B cell (primary cell): Measurements from ENCODE around the gene ITGB1. TPM values are rescaled to one million over a fixed set of nuclear protein-coding genes. Genes with fewer than 3 reads are reported as not detected.

ENCODE experiments used
- ATAC-seq: fragments of 200-7000 bp; cut with Tn5 transposase; one replicate; pipeline ENCODE4 v1.10.0; 2021; ENCODE audit warnings: low read depth, mild to moderate bottlenecking, moderate number of reproducible peaks, moderate library complexity
- CTCF ChIA-PET: fragments of 350-600 bp; sonication (Branson Sonifier 250); formaldehyde crosslinking; loops from one replicate; lab custom pipeline; 2021; ENCODE audit warnings: antibody characterized with exemption, inconsistent platforms; lab: Charles Lee
- POLR2A ChIA-PET: fragments of 350-600 bp; sonication (Branson Sonifier 250); formaldehyde crosslinking; loops from one replicate; lab custom pipeline; 2021; ENCODE audit warnings: antibody characterized with exemption; lab: Charles Lee
- DNase-seq: peaks from one replicate; pipeline ENCODE4 v3.0.0; 2013
- H2AFZ ChIP-seq: 2 replicates; pipeline ENCODE4 v1.6.1; 2012; ENCODE audit warnings: mild to moderate bottlenecking, low read depth, low read length; ENCODE audit not compliant: insufficient read depth, poor library complexity, severe bottlenecking
- H3K27ac ChIP-seq, 2 donors: 1 replicate in 1 of 2; 2 replicates in 1 of 2; pipeline ENCODE4 v1.5.1; 2012 to 2013; ENCODE audit warnings: low read length in 2 of 2, mild to moderate bottlenecking in 2 of 2, moderate library complexity in 1 of 2
- H3K27me3 ChIP-seq, 4 experiments: fragments of 200-600 bp in 1 of 4; sonication (generic) in 1 of 4; replicated peaks in 1 of 4; 1 replicate in 2 of 4; 2 replicates in 2 of 4; pipeline versions ENCODE4 v1.6.1 to v1.7.0; 2013 to 2016; ENCODE audit warnings: low read length in 3 of 4, mild to moderate bottlenecking in 2 of 4, mixed read lengths in 1 of 4, moderate library complexity in 1 of 4; ENCODE audit not compliant: insufficient read depth in 4 of 4, control insufficient read depth in 3 of 4; ENCODE audit errors: control extremely low read depth in 1 of 4
- H3K36me3 ChIP-seq, 2 experiments: replicated peaks in 1 of 2; 1 replicate in 1 of 2; 2 replicates in 1 of 2; pipeline versions ENCODE4 v1.6.1 to v1.7.1; 2013; ENCODE audit warnings: low read length in 1 of 2; ENCODE audit not compliant: insufficient read depth in 2 of 2, control insufficient read depth in 1 of 2; ENCODE audit errors: control extremely low read depth in 1 of 2, extremely low read depth in 1 of 2
- H3K4me1 ChIP-seq, 2 donors: fragments of 200-600 bp in 1 of 2; sonication (generic) in 1 of 2; 1 replicate in 1 of 2; 2 replicates in 1 of 2; pipeline versions ENCODE4 v1.5.1 to v1.6.1; 2013 to 2017; ENCODE audit warnings: low read length in 2 of 2; ENCODE audit not compliant: control insufficient read depth in 2 of 2, insufficient read depth in 2 of 2
- H3K4me2 ChIP-seq: replicated peaks from 2 replicates; pipeline ENCODE3; 2012; ENCODE audit warnings: mild to moderate bottlenecking, low read depth, low read length; ENCODE audit not compliant: poor library complexity, severe bottlenecking
- H3K4me3 ChIP-seq, 5 experiments: fragments of 200-600 bp in 1 of 5; sonication (generic) in 1 of 5; 1 replicate in 3 of 5; 2 replicates in 2 of 5; pipeline versions ENCODE4 v1.5.1 to v1.7.0; 2011 to 2016; ENCODE audit warnings: low read length in 4 of 5, mild to moderate bottlenecking in 4 of 5, low read depth in 2 of 5, control low read depth in 1 of 5, moderate library complexity in 1 of 5; ENCODE audit not compliant: insufficient read depth in 1 of 5; ENCODE audit errors: control extremely low read depth in 1 of 5, extremely low read depth in 1 of 5
- H3K79me2 ChIP-seq: fragments of 200-600 bp; sonication (generic); one replicate; pipeline ENCODE4 v1.6.0; 2016; ENCODE audit warnings: low read length; ENCODE audit not compliant: control insufficient read depth, insufficient read depth
- H3K9ac ChIP-seq: fragments of 200-600 bp; sonication (generic); 2 replicates; pipeline ENCODE4 v1.6.1; 2017; ENCODE audit warnings: mild to moderate bottlenecking, low read length, moderate library complexity
- H3K9me3 ChIP-seq, 3 donors: one replicate each; pipeline versions ENCODE4 v1.6.1 to v1.7.1; 2013; ENCODE audit warnings: low read length in 2 of 3; ENCODE audit not compliant: control insufficient read depth in 2 of 3, insufficient read depth in 1 of 3; ENCODE audit errors: control extremely low read depth in 1 of 3
- H4K20me1 ChIP-seq: 2 replicates; pipeline ENCODE4 v1.6.0; 2012; ENCODE audit warnings: mild to moderate bottlenecking, low read length; ENCODE audit not compliant: insufficient read depth, control insufficient read depth, poor library complexity, severe bottlenecking
- H3K27ac Mint-ChIP-seq: one replicate; pipeline ENCODE4 v1.8.0; 2021; ENCODE audit warnings: mixed read lengths
- H3K27me3 Mint-ChIP-seq: one replicate; pipeline ENCODE4 v1.8.0; 2021; ENCODE audit warnings: mixed read lengths
- H3K4me1 Mint-ChIP-seq: one replicate; pipeline ENCODE4 v1.8.0; 2021; ENCODE audit warnings: mixed read lengths
- H3K4me3 Mint-ChIP-seq: one replicate; pipeline ENCODE4 v1.8.0; 2021; ENCODE audit warnings: mixed read lengths
- H3K9me3 Mint-ChIP-seq: one replicate; pipeline ENCODE4 v1.8.0; 2022; ENCODE audit warnings: mixed read lengths; ENCODE audit not compliant: insufficient read depth
- CTCF ChIP-seq: fragments of 200-600 bp; IDR thresholded peaks from one replicate; pipeline ENCODE4 v1.8.0; 2022; ENCODE audit warnings: antibody characterized with exemption, mild to moderate bottlenecking
- EZH2 ChIP-seq: IDR thresholded peaks from 2 replicates; pipeline ENCODE4 v1.6.1; 2012; ENCODE audit warnings: borderline replicate concordance, low read depth, mild to moderate bottlenecking, moderate library complexity, low read length; ENCODE audit not compliant: insufficient read depth, poor library complexity, severe bottlenecking
- WGBS: methylation state at CpG from one replicate; pipeline ENCODE4 v1.1.5; 2013; ENCODE audit warnings: missing lambda C conversion rate; ENCODE audit not compliant: insufficient coverage; 5-methylcytosine and 5-hydroxymethylcytosine counted together
- intact Hi-C: fragments of 100-400 bp; cut with micrococcal nuclease; formaldehyde crosslinking; loops from one replicate; pipeline ENCODE4 v1.10.0; 2022
- polyA plus RNA-seq: library from polyadenylated mRNA; depleted of rRNA; stranded (reverse); fragments of >200 nt; gene quantifications from 2 replicates; pipeline ENCODE4 v1.2.3, GENCODE V29; 2012
- total RNA-seq, 2 donors: library from RNA; stranded (reverse); fragments of 120-200 nt in 1 of 2; gene quantifications; 1 replicate in 1 of 2; 2 replicates in 1 of 2; pipeline versions ENCODE4 v1.2.3 to v1.2.4, GENCODE V29; 2013 to 2022

The ITGB1 gene
- total and polyA plus RNA-seq, 2 donors (not counting 1 experiment from before 2014, with no cell fraction given), result 30.8 to 128 TPM

GRCh38 chr10:32982911-32983909 lies 25.2 kb upstream of the ITGB1 start:
- no peaks in the 10 kb centered on the region for H3K27me3 ChIP-seq
- DNase-seq (no peak), ATAC-seq (no peak)
- no peaks in the 10 kb centered on the region for H3K9me3 ChIP-seq
- H3K27me3 Mint-ChIP-seq, result no peaks in the 10 kb centered on the region
- no peak overlapping the region for H2AFZ ChIP-seq
- H3K9me3 Mint-ChIP-seq, result no peaks in the 10 kb centered on the region
- no peak overlapping the region for H3K4me2 ChIP-seq
- ChIA-PET POLR2A (interaction anchor here (1.2 kb wide), 1 partner anchor 12 kb away, joined by 3 read pairs; no protein-coding TSS in a partner anchor), CTCF (interaction anchor here (1.4 kb wide), 1 partner anchor 26 kb away, joined by 3 read pairs; no protein-coding TSS in a partner anchor)
- H3K36me3 ChIP-seq, result no peaks in the 10 kb centered on the region
- H3K9ac ChIP-seq, result no peak overlapping the region
- no peaks in the 10 kb centered on the region for H3K79me2 ChIP-seq
- H4K20me1 ChIP-seq, result no peaks in the 10 kb centered on the region
- H3K4me1 Mint-ChIP-seq, result peaks cover 13% of the 10 kb centered on the region
- no peak overlapping the region for H3K27ac Mint-ChIP-seq
- peaks cover 3 to 12% of the 10 kb centered on the region in 2 donors for H3K4me1 ChIP-seq
- WGBS, result no CpG with 5 or more reads among the region's 4 CpGs
- intact Hi-C loops, result no loop called here
- H3K4me3 ChIP-seq, result no peak overlapping the region
- H3K4me3 Mint-ChIP-seq, result no peak overlapping the region
- TF ChIP-seq EZH2 (no peak), CTCF (no peak)
- no peak overlapping the region for H3K27ac ChIP-seq

- no peak for DNase-seq
- Histone ChIP-seq H3K9ac (no peak overlapping the region), H3K27ac (no peak overlapping the region), H3K79me2 (no peaks in the 10 kb centered on the region), H3K36me3 (no peaks in the 10 kb centered on the region), H3K9me3 (no peaks in the 10 kb centered on the region), H3K4me3 (no peak overlapping the region), H3K4me1 (peaks cover 3 to 12% of the 10 kb centered on the region in 2 donors), H4K20me1 (no peaks in the 10 kb centered on the region), H2AFZ (no peak overlapping the region), H3K27me3 (no peaks in the 10 kb centered on the region), H3K4me2 (no peak overlapping the region)
- TF ChIP-seq EZH2, result no peak
- no peak for TF ChIP-seq CTCF
- ChIA-PET CTCF (no interaction called here), POLR2A (interaction anchor here (1.2 kb wide), 1 partner anchor 11 kb away, joined by 3 read pairs; no protein-coding TSS in a partner anchor)
- Mint-ChIP-seq H3K9me3 (no peaks in the 10 kb centered on the region), H3K4me1 (peaks cover 13% of the 10 kb centered on the region), H3K27me3 (no peaks in the 10 kb centered on the region), H3K4me3 (no peak overlapping the region), H3K27ac (no peak overlapping the region)
- WGBS, result 100% methylated on average over 1 of the region's 9 CpGs
- intact Hi-C loops, result no loop called here
- no peak for ATAC-seq
Observed at GRCh38 chr10:32982293-32982709, 24.3 kb upstream of the ITGB1 start.
